HG02798 (cell line): ENCODE results near the gene MRPS30.
A peak's percentile ranks its signal among the peaks of the same experiment; 100 is the strongest.
"Not testable (repeated sequence)": the region's sequence is repeated elsewhere in the genome, so short reads cannot be mapped to it uniquely, and the experiment has no call there.

ENCODE experiments used
- ATAC-seq: cut with Tn5 transposase; IDR thresholded peaks from one replicate; pipeline ENCODE4 v1.9.1; 2021; ENCODE audit warnings: mild to moderate bottlenecking; ENCODE audit not compliant: unreplicated experiment, poor library complexity

Gene MRPS30

GRCh38 chr5:44809956-44810420, 1.2 kb downstream of the MRPS30 start:
- ATAC-seq, result no peak

GRCh38 chr5:44814761-44815160, 6.0 kb downstream of the MRPS30 start:
- ATAC-seq, result no peak

GRCh38 chr5:44821164-44821563, 12.4 kb downstream of the MRPS30 start:
- ATAC-seq, result no peak

- not testable (repeated sequence) for ATAC-seq
Measured at GRCh38 chr5:44824662-44825061, 15.9 kb downstream of the MRPS30 start.

- ATAC-seq, result no peak
Measured at GRCh38 chr5:44827681-44828080, 18.9 kb downstream of the MRPS30 start.

- ATAC-seq, result no peak
Measured at GRCh38 chr5:44828719-44829118, 20.0 kb downstream of the MRPS30 start.

- no peak for ATAC-seq
Measured at GRCh38 chr5:44830951-44831350, 22.2 kb downstream of the MRPS30 start.

- ATAC-seq, result no peak
Measured at GRCh38 chr5:44833249-44833648, 24.5 kb downstream of the MRPS30 start.

- ATAC-seq, result no peak
Measured at GRCh38 chr5:44835693-44836092, 26.9 kb downstream of the MRPS30 start.

- ATAC-seq, result no peak
Measured at GRCh38 chr5:44839018-44839681, 30.4 kb downstream of the MRPS30 start.

- no peak for ATAC-seq
Measured at GRCh38 chr5:44842496-44843282, 33.9 kb downstream of the MRPS30 start.

GRCh38 chr5:44844744-44845143, 36.0 kb downstream of the MRPS30 start:
- no peak for ATAC-seq

GRCh38 chr5:44845777-44846176, 37.0 kb downstream of the MRPS30 start:
- no peak for ATAC-seq

GRCh38 chr5:44847206-44847852, 38.6 kb downstream of the MRPS30 start:
- ATAC-seq, result no peak

- ATAC-seq, result no peak
Measured at GRCh38 chr5:44860267-44860666, 51.5 kb downstream of the MRPS30 start.

- peak; percentile 58 for ATAC-seq
Measured at GRCh38 chr5:44862808-44863207, 54.1 kb downstream of the MRPS30 start.
